ENCODE measurements around the gene MAST4.

- TF ChIP-seq, protein P1, sequence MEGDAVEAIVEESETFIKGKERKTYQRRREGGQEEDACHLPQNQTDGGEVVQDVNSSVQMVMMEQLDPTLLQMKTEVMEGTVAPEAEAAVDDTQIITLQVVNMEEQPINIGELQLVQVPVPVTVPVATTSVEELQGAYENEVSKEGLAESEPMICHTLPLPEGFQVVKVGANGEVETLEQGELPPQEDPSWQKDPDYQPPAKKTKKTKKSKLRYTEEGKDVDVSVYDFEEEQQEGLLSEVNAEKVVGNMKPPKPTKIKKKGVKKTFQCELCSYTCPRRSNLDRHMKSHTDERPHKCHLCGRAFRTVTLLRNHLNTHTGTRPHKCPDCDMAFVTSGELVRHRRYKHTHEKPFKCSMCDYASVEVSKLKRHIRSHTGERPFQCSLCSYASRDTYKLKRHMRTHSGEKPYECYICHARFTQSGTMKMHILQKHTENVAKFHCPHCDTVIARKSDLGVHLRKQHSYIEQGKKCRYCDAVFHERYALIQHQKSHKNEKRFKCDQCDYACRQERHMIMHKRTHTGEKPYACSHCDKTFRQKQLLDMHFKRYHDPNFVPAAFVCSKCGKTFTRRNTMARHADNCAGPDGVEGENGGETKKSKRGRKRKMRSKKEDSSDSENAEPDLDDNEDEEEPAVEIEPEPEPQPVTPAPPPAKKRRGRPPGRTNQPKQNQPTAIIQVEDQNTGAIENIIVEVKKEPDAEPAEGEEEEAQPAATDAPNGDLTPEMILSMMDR (IDR thresholded peaks at IDR 0.05), result no peak
- no peak for TF ChIP-seq POLR2A (IDR thresholded peaks at IDR 0.05)
These were observed 222.2 kb downstream of the MAST4 start for GRCh38 chr5:66818304-66818934.

Measured in esophagus squamous epithelium (tissue), 4 donors.